H1 (cell line): ENCODE data around the gene BNIP1. TPM values are rescaled to one million over a fixed set of nuclear protein-coding genes. Genes with fewer than 3 reads are reported as not detected.

Experiments
- CTCF ChIA-PET: fragments of 300-600 bp; sonication (Branson Sonifier 250); formaldehyde crosslinking; loops from one replicate; lab custom pipeline; 2021; ENCODE audit not compliant: partially characterized antibody; lab: Charles Lee
- POLR2A ChIA-PET: fragments of 300-600 bp; sonication (Branson Sonifier 250); formaldehyde crosslinking; loops from one replicate; lab custom pipeline; 2021; ENCODE audit warnings: inconsistent platforms; ENCODE audit not compliant: partially characterized antibody; lab: Charles Lee
- DNase-seq, 2 experiments: peaks; one replicate each; pipeline versions ENCODE4 v3.0.0 to v3.0.0-alpha.2; 2010 to 2022; ENCODE audit warnings: low spot score in 2 of 2, low read depth in 1 of 2, mixed read lengths in 1 of 2
- FAIRE-seq: peaks from 2 replicates; lab custom pipeline; 2011; peaks lifted over from hg19 to GRCh38; lab: Jason Lieb, UNC
- H2AFZ ChIP-seq: 2 replicates; pipeline ENCODE4 v1.8.1; 2012; ENCODE audit warnings: low read length, inconsistent platforms
- H2AK5ac ChIP-seq: 2 replicates; pipeline ENCODE4 v1.6.1; 2013; ENCODE audit warnings: low read depth, low read length
- H2BK120ac ChIP-seq: replicated peaks from 2 replicates; pipeline ENCODE3; 2013; ENCODE audit warnings: low read depth, low read length, inconsistent platforms
- H2BK12ac ChIP-seq: 2 replicates; pipeline ENCODE4 v1.6.1; 2013; ENCODE audit warnings: low read depth, low read length
- H2BK15ac ChIP-seq: 2 replicates; pipeline ENCODE4 v1.6.1; 2013; ENCODE audit warnings: low read length
- H2BK20ac ChIP-seq: 2 replicates; pipeline ENCODE4 v1.6.1; 2013; ENCODE audit warnings: low read length
- H2BK5ac ChIP-seq: 2 replicates; pipeline ENCODE4 v1.6.1; 2013; ENCODE audit warnings: low read depth, low read length
- H3K14ac ChIP-seq: 2 replicates; pipeline ENCODE4 v1.6.1; 2013; ENCODE audit warnings: inconsistent platforms; ENCODE audit not compliant: insufficient read length
- H3K18ac ChIP-seq: 2 replicates; pipeline ENCODE4 v1.6.1; 2013; ENCODE audit warnings: low read length; ENCODE audit errors: extremely low read depth
- H3K23ac ChIP-seq: 2 replicates; pipeline ENCODE4 v1.6.1; 2013; ENCODE audit warnings: inconsistent platforms; ENCODE audit not compliant: insufficient read length
- H3K23me2 ChIP-seq: 2 replicates; pipeline ENCODE4 v1.6.1; 2013; ENCODE audit warnings: low read depth, low read length
- H3K27ac ChIP-seq: 2 replicates; pipeline ENCODE4 v1.6.1; 2011; ENCODE audit warnings: low read depth, low read length, inconsistent platforms
- H3K27me3 ChIP-seq, 4 experiments: replicated peaks in 1 of 4; 1 replicate in 1 of 4; 2 replicates in 3 of 4; pipeline versions ENCODE4 v1.6.1 to v1.8.1; 2011 to 2013; ENCODE audit warnings: low read length in 3 of 4, mild to moderate bottlenecking in 3 of 4, inconsistent platforms in 2 of 4, mixed read lengths in 2 of 4, moderate library complexity in 1 of 4; ENCODE audit not compliant: control insufficient read depth in 3 of 4, insufficient read depth in 3 of 4; ENCODE audit errors: extremely low read depth in 1 of 4
- H3K36me3 ChIP-seq, 4 experiments: 2 replicates each; pipeline versions ENCODE4 v1.6.1 to v1.8.1; 2011 to 2013; ENCODE audit warnings: mild to moderate bottlenecking in 4 of 4, low read length in 3 of 4, moderate library complexity in 2 of 4, control low read depth in 1 of 4, inconsistent platforms in 1 of 4; ENCODE audit not compliant: insufficient read depth in 4 of 4, control insufficient read depth in 2 of 4
- H3K4ac ChIP-seq: replicated peaks from 2 replicates; pipeline ENCODE3; 2013; ENCODE audit warnings: low read length, low read depth, mixed read lengths, inconsistent platforms; ENCODE audit not compliant: insufficient read length
- H3K4me1 ChIP-seq, 4 experiments: replicated peaks in 1 of 4; 1 replicate in 1 of 4; 2 replicates in 3 of 4; pipeline versions ENCODE4 v1.6.1 to v1.8.1; 2011 to 2013; ENCODE audit warnings: low read length in 3 of 4, inconsistent platforms in 2 of 4, mixed read lengths in 1 of 4; ENCODE audit not compliant: insufficient read depth in 4 of 4, control insufficient read depth in 3 of 4
- H3K4me2 ChIP-seq, 2 experiments: 2 replicates each; pipeline versions ENCODE4 v1.6.1 to v1.8.1; 2011 to 2013; ENCODE audit warnings: low read depth in 2 of 2, low read length in 2 of 2, control low read depth in 1 of 2, inconsistent platforms in 1 of 2, mild to moderate bottlenecking in 1 of 2; ENCODE audit not compliant: insufficient read depth in 1 of 2
- H3K4me3 ChIP-seq, 4 experiments: fragments of 200-600, 300-600 bp in 1 of 4; sonication (generic), shearing (Covaris generic), sonication (Bioruptor Twin) in 1 of 4; 2 replicates each; pipeline versions ENCODE4 v1.5.1 to v1.8.1; 2011 to 2016; ENCODE audit warnings: low read length in 4 of 4, low read depth in 3 of 4, control low read depth in 2 of 4, inconsistent platforms in 2 of 4, mild to moderate bottlenecking in 2 of 4, mixed read lengths in 1 of 4, moderate library complexity in 1 of 4; ENCODE audit not compliant: insufficient read depth in 2 of 4; ENCODE audit errors: extremely low read depth in 1 of 4
- H3K56ac ChIP-seq: replicated peaks from 2 replicates; pipeline ENCODE3; 2013; ENCODE audit warnings: low read depth, mild to moderate bottlenecking, mixed read lengths, low read length, inconsistent platforms; ENCODE audit not compliant: insufficient read length
- H3K79me1 ChIP-seq: 2 replicates; pipeline ENCODE4 v1.6.1; 2013; ENCODE audit warnings: low read depth, low read length, control low read depth
- H3K79me2 ChIP-seq, 2 experiments: 2 replicates each; pipeline versions ENCODE4 v1.6.1 to v1.8.1; 2012 to 2013; ENCODE audit warnings: low read length in 2 of 2, mild to moderate bottlenecking in 2 of 2, inconsistent platforms in 1 of 2; ENCODE audit not compliant: insufficient read depth in 2 of 2, control insufficient read depth in 1 of 2
- H3K9ac ChIP-seq, 4 experiments: replicated peaks in 1 of 4; 1 replicate in 1 of 4; 2 replicates in 3 of 4; pipeline versions ENCODE4 v1.6.1 to v1.8.1; 2011 to 2013; ENCODE audit warnings: low read depth in 3 of 4, low read length in 3 of 4, control low read depth in 2 of 4, mild to moderate bottlenecking in 2 of 4, moderate library complexity in 2 of 4, inconsistent platforms in 1 of 4; ENCODE audit errors: extremely low read depth in 1 of 4
- H3K9me3 ChIP-seq, 2 experiments: 2 replicates each; pipeline versions ENCODE4 v1.6.1 to v1.8.1; 2012 to 2013; ENCODE audit warnings: mild to moderate bottlenecking in 2 of 2, moderate library complexity in 2 of 2, control low read depth in 1 of 2, inconsistent platforms in 1 of 2, low read depth in 1 of 2, low read length in 1 of 2, mixed read lengths in 1 of 2; ENCODE audit not compliant: insufficient read depth in 2 of 2
- H4K20me1 ChIP-seq, 2 experiments: replicated peaks in 1 of 2; 2 replicates each; pipeline versions ENCODE3 to v1.8.1; 2011 to 2013; ENCODE audit warnings: inconsistent platforms in 2 of 2, low read length in 2 of 2, mild to moderate bottlenecking in 1 of 2; ENCODE audit not compliant: insufficient read depth in 2 of 2, control insufficient read depth in 1 of 2
- H4K5ac ChIP-seq: 2 replicates; pipeline ENCODE4 v1.6.1; 2013; ENCODE audit warnings: low read length, low read depth, mixed read lengths, inconsistent platforms; ENCODE audit not compliant: insufficient read length
- H4K8ac ChIP-seq: 2 replicates; pipeline ENCODE4 v1.8.0; 2013; ENCODE audit warnings: mild to moderate bottlenecking, moderate library complexity, low read length, inconsistent platforms; ENCODE audit not compliant: insufficient read depth; ENCODE audit errors: extremely low read depth
- H4K91ac ChIP-seq: replicated peaks from 2 replicates; pipeline ENCODE3; 2013; ENCODE audit warnings: low read length, mixed read lengths, inconsistent platforms; ENCODE audit not compliant: insufficient read length
- E2F6 ChIP-seq: IDR thresholded peaks from 2 replicates; pipeline ENCODE4 v1.6.1; 2012; ENCODE audit warnings: inconsistent platforms
- JUN ChIP-seq: IDR thresholded peaks from 2 replicates; pipeline ENCODE4 v1.6.1; 2011; ENCODE audit warnings: low read depth, mild to moderate bottlenecking, improper control_type of control experiment, low read length
- MAFK ChIP-seq: IDR thresholded peaks from 2 replicates; pipeline ENCODE4 v1.6.1; 2012; ENCODE audit warnings: low read depth, mild to moderate bottlenecking, improper control_type of control experiment, low read length
- NANOG ChIP-seq: IDR thresholded peaks from 2 replicates; pipeline ENCODE4 v1.6.1; 2011; ENCODE audit warnings: low read length, low read depth, mild to moderate bottlenecking, inconsistent platforms; ENCODE audit not compliant: insufficient read depth, poor library complexity, severe bottlenecking
- NRF1 ChIP-seq: IDR thresholded peaks from 2 replicates; pipeline ENCODE4 v1.6.1; 2011; ENCODE audit warnings: mild to moderate bottlenecking, low read depth, low read length, improper control_type of control experiment
- POU5F1 ChIP-seq: IDR thresholded peaks from 2 replicates; pipeline ENCODE4 v1.6.1; 2011; ENCODE audit warnings: low read depth, mild to moderate bottlenecking, low read length, moderate library complexity
- SAP30 ChIP-seq: fragments of 300-600 bp; sonication (generic); IDR thresholded peaks from 2 replicates; pipeline ENCODE4 v1.7.1; 2012; ENCODE audit warnings: low read length, moderate library complexity, mild to moderate bottlenecking, inconsistent platforms; ENCODE audit not compliant: insufficient read depth, insufficient replicate concordance
- USF2 ChIP-seq: IDR thresholded peaks from 2 replicates; pipeline ENCODE4 v1.6.1; 2011; ENCODE audit warnings: low read length, improper control_type of control experiment
- WGBS, 2 experiments: shearing (Covaris generic) in 1 of 2; methylation state at CpG; one replicate each; pipeline versions ENCODE4 v1.1.6 to v1.1.7; 2013 to 2015; ENCODE audit warnings: low lambda C conversion rate in 2 of 2, mixed read lengths in 2 of 2, inconsistent platforms in 1 of 2, low coverage in 1 of 2, missing lambda C conversion rate in 1 of 2; ENCODE audit not compliant: insufficient replicate concordance in 2 of 2, insufficient coverage in 1 of 2, insufficient read length in 1 of 2; ENCODE audit errors: extremely low coverage in 1 of 2, missing lambda C conversion rate in 1 of 2; 5-methylcytosine and 5-hydroxymethylcytosine counted together
- polyA plus RNA-seq, 7 experiments: library from polyadenylated mRNA; depleted of rRNA in 3 of 7; stranded (reverse) in 5 of 7; unstranded in 2 of 7; fragments of >200 nt in 5 of 7; fragments of 200-250 nt in 2 of 7; gene quantifications; 1 replicate in 5 of 7; 2 replicates in 1 of 7; 4 replicates in 1 of 7; pipeline versions ENCODE4 v1.2.1 to v1.2.3, GENCODE V29; 2011 to 2013; ENCODE audit warnings: missing spikeins in 2 of 7, mixed read lengths in 2 of 7
- total RNA-seq: library from RNA; stranded (reverse); fragmentation: NEBNext Ultra II Directional; extraction: Animal tissue kit (Norgen Biotek cat#: 25700); gene quantifications from 2 replicates; pipeline ENCODE4 v1.2.1, GENCODE V29; 2021

BNIP1 gene
- total and polyA plus RNA-seq, 2 of the 8 experiments (the other 6 are each of a cell fraction or from before 2014, with no cell fraction given) = 13.5 to 14.7 TPM

- no peak for FAIRE-seq
- no peaks in the 10 kb centered on the region for H4K20me1 ChIP-seq
Measured at GRCh38 chr5:173178369-173178910, 34.1 kb downstream of the BNIP1 start.

More at GRCh38 chr5:173178369-173178910, 34.1 kb downstream of the BNIP1 start:
- Histone ChIP-seq H2AFZ (no peak overlapping the region), H3K56ac (no peak overlapping the region), H3K9me3 (no peaks in the 10 kb centered on the region), H4K5ac (no peak overlapping the region), H2BK15ac (no peak overlapping the region), H2BK120ac (no peak overlapping the region), H3K27ac (no peak overlapping the region), H4K8ac (no peak overlapping the region), H3K79me2 (no peaks in the 10 kb centered on the region), H2BK12ac (no peak overlapping the region), H3K79me1 (no peaks in the 10 kb centered on the region), H2BK5ac (no peak overlapping the region), H3K4ac (no peak overlapping the region), H3K9ac (no peak overlapping the region), H3K23ac (no peak overlapping the region), H2BK20ac (no peak overlapping the region), H3K27me3 (no peaks in the 10 kb centered on the region), H3K4me3 (no peak overlapping the region), H3K4me2 (no peak overlapping the region), H3K18ac (no peak overlapping the region), H3K36me3 (no peaks in the 10 kb centered on the region), H3K23me2 (no peaks in the 10 kb centered on the region), H4K91ac (no peak overlapping the region), H2AK5ac (no peak overlapping the region), H3K14ac (no peak overlapping the region), H3K4me1 (peaks cover 0 to 5% (median 2%) of the 10 kb centered on the region in 4 experiments; a peak in 2 of 7 replicates)
- ChIA-PET CTCF (interaction anchor here (0.7 to 2.2 kb wide), 5 partner anchors 8 to 621 kb away, joined by 3 to 8 read pairs (median 4); no protein-coding TSS in a partner anchor), POLR2A (interaction anchor here (0.6 kb wide), 1 partner anchor 583 kb away, joined by 3 read pairs; no protein-coding TSS in a partner anchor)
- TF ChIP-seq NRF1 (no peak), E2F6 (no peak), POU5F1 (no peak), USF2 (no peak), NANOG (no peak), SAP30 (no peak), MAFK (no peak), JUN (no peak)
- DNase-seq = no peak
- WGBS, 2 experiments = 88% methylated on average over 12 of the region's 12 CpGs; no CpG with 5 or more reads in 1 of the 2 experiments
